ENCODE data around the gene RPAP3.

DNA sequence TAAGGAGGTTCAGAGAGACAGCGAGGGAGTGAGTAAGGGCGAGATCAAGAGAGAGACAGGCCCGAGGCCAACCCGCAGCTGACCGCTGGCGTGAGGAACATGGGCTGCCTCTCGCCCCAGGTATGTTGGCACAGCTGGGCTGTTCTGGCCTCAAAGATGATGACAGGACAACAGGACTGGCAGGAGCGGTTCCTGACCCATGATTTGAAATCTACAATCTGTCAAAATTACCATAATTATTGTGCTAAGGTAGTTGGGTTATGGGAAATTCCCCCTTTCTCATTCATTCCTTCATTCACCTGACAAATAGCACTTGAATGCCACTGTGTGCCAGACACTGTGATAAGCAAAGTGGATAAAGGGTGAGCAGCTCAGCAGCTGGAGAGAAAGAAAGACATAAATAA is 24.5 kb upstream of the RPAP3 start:
- TF ChIP-seq, protein P1, sequence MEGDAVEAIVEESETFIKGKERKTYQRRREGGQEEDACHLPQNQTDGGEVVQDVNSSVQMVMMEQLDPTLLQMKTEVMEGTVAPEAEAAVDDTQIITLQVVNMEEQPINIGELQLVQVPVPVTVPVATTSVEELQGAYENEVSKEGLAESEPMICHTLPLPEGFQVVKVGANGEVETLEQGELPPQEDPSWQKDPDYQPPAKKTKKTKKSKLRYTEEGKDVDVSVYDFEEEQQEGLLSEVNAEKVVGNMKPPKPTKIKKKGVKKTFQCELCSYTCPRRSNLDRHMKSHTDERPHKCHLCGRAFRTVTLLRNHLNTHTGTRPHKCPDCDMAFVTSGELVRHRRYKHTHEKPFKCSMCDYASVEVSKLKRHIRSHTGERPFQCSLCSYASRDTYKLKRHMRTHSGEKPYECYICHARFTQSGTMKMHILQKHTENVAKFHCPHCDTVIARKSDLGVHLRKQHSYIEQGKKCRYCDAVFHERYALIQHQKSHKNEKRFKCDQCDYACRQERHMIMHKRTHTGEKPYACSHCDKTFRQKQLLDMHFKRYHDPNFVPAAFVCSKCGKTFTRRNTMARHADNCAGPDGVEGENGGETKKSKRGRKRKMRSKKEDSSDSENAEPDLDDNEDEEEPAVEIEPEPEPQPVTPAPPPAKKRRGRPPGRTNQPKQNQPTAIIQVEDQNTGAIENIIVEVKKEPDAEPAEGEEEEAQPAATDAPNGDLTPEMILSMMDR (IDR thresholded peaks at IDR 0.05; ENCODE audit: low read length) = no peak
- no peak for TF ChIP-seq EZH2 (IDR thresholded peaks at IDR 0.05; ENCODE audit: borderline replicate concordance, low read length)
